Caki2 (cell line): ENCODE results near the gene ECEL1. TPM values are rescaled to one million over a fixed set of nuclear protein-coding genes. Genes with fewer than 3 reads are reported as not detected.
"Not testable (repeated sequence)": the region's sequence is repeated elsewhere in the genome, so short reads cannot be mapped to it uniquely, and the experiment has no call there.

Source experiments
- DNase-seq: peaks from one replicate; pipeline ENCODE4 v3.0.0-alpha.2; 2015; ENCODE audit warnings: low read depth
- in situ Hi-C: cut with HindIII; loops from 2 replicates; pipeline ENCODE4 v1.10.0; 2016; ENCODE audit warnings: low sequenced_read_pairs, low pct_unique_long_range_greater_than_20kb, mixed read lengths
- total RNA-seq: library from RNA; depleted of rRNA; stranded (reverse); fragments of >200 nt; shearing (Covaris generic); gene quantifications from 2 replicates; pipeline ENCODE4 v1.2.3, GENCODE V29; 2014; ENCODE audit warnings: low replicate concordance; rRNA removed

The ECEL1 gene
- total RNA-seq, 1 experiment from 2014 or later, result 1.0 TPM

- DNase-seq, result no peak
- in situ Hi-C loops, result no loop called here
These were observed 47.9 kb downstream of the ECEL1 start for GRCh38 chr2:232439758-232440135.

GRCh38 chr2:232438951-232439757 lies 48.5 kb downstream of the ECEL1 start:
- DNase-seq, result no peak
- in situ Hi-C loops, result no loop called here

GRCh38 chr2:232438091-232438490 lies 49.5 kb downstream of the ECEL1 start:
- no peak for DNase-seq
- in situ Hi-C loops, result no loop called here

GRCh38 chr2:232437195-232437571 lies 50.5 kb downstream of the ECEL1 start:
- in situ Hi-C loops, result no loop called here
- DNase-seq, result no peak

GRCh38 chr2:232436381-232437194 lies 51.0 kb downstream of the ECEL1 start:
- in situ Hi-C loops, result no loop called here
- DNase-seq, result no peak

- in situ Hi-C loops, result no loop called here
- no peak for DNase-seq
These were observed 51.8 kb downstream of the ECEL1 start for GRCh38 chr2:232435805-232436204.

- DNase-seq, result no peak
- in situ Hi-C loops, result no loop called here
These were observed 52.3 kb downstream of the ECEL1 start for GRCh38 chr2:232435375-232435648.

- in situ Hi-C loops, result no loop called here
- DNase-seq, result no peak
These were observed 52.9 kb downstream of the ECEL1 start for GRCh38 chr2:232434563-232435374.

- in situ Hi-C loops, result no loop called here
- no peak for DNase-seq
These were observed 53.5 kb downstream of the ECEL1 start for GRCh38 chr2:232434091-232434490.

GRCh38 chr2:232433622-232434021 lies 54.0 kb downstream of the ECEL1 start:
- DNase-seq, in situ Hi-C loops: not testable (repeated sequence)

GRCh38 chr2:232432598-232433184 lies 54.9 kb downstream of the ECEL1 start:
- no peak for DNase-seq
- in situ Hi-C loops, result no loop called here

- in situ Hi-C loops, result no loop called here
- no peak for DNase-seq
These were observed 55.7 kb downstream of the ECEL1 start for GRCh38 chr2:232431705-232432590.

Other genes starting within 250 kb of the ECEL1 start
- not detected in 2 replicates for gene ALPP, start 109.1 kb downstream of the ECEL1 start, total RNA-seq
- not detected in 2 replicates for gene ALPG, start 81.0 kb downstream of the ECEL1 start, total RNA-seq
- not detected in 2 replicates for gene ALPI, start 31.7 kb downstream of the ECEL1 start, total RNA-seq
- not detected in 2 replicates for gene PRSS56, start 32.6 kb upstream of the ECEL1 start, total RNA-seq
- gene CHRND, start 38.3 kb upstream of the ECEL1 start, total RNA-seq, result not detected in 2 replicates
- not detected in 2 replicates for gene CHRNG, start 51.9 kb upstream of the ECEL1 start, total RNA-seq
- 1.6 and 2.2 TPM in 2 replicates for gene TIGD1, start 62.7 kb upstream of the ECEL1 start, total RNA-seq
- 74.2 and 146 TPM in 2 replicates for gene EIF4E2, start 62.9 kb upstream of the ECEL1 start, total RNA-seq
- 0.57 TPM in 1 of 2 replicates, not detected in the other for gene EFHD1, start 145.8 kb upstream of the ECEL1 start, total RNA-seq
- gene GIGYF2, start 209.5 kb upstream of the ECEL1 start, total RNA-seq, result 14.4 and 29.6 TPM in 2 replicates